ENCODE results near the gene ERCC2.
"Not testable (repeated sequence)": the region's sequence is repeated elsewhere in the genome, so short reads cannot be mapped to it uniquely, and the experiment has no call there.

Gene ERCC2

DNA sequence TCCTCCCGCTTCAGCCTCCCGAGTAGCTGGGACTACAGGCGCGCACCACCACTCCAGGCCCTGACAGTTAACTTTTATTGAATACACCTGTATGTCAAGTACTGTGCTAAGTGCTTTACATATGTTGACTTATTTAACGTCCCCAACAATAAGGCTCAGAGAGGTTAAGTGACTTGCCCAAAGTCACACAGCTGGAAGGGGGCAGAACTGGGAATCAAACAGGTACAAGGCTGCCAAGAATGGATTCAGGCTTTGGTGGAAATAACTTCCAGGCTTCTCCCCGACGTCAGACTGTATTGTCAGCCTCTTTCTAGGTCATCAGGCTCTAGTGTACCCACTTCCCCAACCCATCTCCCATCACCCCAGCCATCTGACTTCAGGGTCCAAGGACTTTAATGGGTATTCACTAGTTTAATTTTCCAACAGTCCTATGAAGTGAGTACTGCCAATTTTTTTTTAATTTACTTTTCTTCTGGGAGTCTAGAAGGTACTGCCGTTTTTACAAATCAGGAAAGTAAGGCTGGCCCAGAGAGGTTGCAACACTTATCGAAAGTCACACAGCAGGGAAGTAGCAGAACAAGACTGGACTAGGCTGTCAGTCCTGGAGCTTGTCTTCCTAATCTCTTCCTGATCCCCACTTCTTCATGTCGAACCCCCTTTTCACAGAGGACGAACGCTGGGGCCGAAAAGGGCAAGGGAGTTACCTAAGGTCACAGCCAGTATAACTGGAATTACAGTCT lies 42.8 kb downstream of the ERCC2 start:
- DNase-seq, result no peak

DNA sequence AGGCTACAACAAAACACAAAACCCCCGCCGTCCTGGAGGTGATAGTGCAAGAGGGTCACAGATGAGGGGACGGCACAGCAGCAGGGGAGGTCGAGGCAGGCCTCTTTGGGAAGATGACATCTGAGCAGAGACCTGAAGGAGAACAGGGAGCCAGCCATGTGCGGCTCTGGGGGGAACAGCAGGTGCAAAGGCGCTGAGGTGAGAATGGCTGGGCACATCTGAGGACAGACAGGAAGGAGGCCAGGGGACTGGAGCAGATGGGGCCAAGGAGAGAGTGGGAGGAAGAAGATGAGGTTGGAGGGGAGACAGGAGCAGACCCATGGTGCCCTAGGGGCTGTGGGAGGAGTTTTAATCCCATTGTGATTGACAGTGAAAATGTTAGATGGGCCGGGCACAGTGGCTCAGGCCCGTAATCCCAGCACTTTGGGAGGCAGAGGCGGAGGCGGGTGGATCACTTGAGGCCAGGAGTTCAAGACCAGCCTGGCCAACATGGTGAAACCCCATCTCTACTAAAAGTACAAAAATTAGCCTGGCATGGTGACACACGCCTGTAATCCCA lies 45.9 kb downstream of the ERCC2 start:
- no peak for DNase-seq

DNA sequence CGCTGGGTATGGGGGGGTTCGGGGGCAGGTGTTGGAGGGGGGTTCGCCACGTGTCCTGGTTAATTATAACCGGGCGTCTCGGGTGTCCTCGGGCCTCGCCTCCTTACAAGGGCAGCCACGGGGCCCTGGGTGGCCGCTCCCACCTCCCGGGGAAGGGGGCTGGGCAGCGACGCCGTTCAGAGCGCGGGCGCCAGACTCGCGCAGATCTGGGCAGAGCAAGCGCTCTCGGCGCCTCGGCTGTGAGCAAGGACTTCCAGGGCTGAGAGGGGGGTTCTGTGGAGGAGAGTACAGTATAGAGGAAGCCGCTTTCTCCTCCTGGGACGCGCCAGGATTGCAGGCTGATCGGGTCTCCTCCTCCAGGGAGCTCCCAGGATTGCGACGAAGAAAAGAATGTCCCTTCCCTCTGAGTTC lies 46.7 kb downstream of the ERCC2 start:
- DNase-seq, result no peak

DNA sequence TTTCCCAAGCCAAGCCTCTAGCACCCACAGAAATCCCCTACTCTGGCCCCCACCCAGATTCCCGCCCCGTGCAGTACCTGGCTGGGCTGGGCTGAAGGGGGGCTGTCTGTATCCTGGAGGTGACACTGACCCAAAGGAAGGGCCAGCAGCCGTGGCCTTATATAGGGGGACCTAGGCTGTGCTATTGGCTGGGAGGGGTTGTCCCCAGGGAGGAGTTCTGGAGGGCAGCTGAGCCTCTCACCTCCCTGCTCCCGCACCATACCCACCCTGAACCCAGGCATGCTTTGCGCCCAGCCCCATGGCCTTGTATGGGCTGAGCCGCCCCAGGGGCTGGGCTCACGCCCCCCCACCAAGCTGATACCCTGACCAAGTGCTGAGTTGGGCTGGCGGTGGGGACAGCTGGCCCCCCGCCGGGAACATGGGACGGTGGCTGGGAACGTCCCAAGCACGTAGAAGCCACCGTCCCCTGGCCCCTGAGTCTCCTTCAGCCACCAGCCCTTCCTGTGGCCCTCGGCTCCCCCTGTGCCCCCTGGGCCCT lies 47.6 kb downstream of the ERCC2 start, which contains the start of gene CKM:
Gene CKM, minus strand, starts transcription at position 132 of the 538 bp plus-strand sequence. CDS start 3,162 bp downstream, outside the sequence.
- no peak for DNase-seq

DNA sequence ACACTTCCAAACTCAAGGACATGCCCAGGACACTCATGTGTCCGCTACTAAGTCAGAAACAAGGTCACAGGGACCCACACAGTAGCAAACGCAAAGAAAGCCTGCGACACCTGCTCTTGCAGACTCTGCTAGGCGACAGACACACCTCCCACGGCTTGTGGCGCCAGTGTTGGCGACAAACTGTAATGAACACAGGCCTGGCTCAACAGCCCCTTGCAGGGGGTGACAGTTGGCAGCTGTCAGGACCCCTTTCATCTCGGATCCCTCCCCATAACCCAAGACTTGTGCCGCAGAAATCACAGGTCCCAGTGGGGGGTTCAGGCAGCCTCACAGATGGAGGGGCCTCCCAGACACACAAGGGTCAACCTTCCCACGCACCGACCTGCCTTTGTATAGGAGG lies 48.1 kb downstream of the ERCC2 start:
- peak; percentile 50 for DNase-seq

DNA sequence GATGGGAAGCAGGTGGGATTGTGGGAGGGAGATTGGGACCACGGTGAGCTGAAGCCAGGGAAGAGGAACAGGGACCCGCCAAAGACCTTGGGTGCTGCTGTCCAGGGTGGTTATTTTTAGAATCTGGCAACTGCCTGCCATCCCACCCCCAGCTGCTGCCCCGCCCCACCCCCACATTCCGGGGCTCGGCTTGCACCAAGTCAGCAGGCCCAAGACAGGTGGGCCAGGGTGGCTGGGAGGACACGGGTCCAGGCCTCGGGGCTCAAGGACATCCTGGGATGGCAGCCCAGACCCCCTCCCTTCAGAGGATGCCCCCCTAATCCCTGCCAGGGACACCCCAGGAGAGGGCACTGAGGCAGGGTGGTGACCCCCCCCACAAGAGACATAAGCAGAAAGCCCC lies 48.5 kb downstream of the ERCC2 start:
- DNase-seq, result peak; percentile 16

DNA sequence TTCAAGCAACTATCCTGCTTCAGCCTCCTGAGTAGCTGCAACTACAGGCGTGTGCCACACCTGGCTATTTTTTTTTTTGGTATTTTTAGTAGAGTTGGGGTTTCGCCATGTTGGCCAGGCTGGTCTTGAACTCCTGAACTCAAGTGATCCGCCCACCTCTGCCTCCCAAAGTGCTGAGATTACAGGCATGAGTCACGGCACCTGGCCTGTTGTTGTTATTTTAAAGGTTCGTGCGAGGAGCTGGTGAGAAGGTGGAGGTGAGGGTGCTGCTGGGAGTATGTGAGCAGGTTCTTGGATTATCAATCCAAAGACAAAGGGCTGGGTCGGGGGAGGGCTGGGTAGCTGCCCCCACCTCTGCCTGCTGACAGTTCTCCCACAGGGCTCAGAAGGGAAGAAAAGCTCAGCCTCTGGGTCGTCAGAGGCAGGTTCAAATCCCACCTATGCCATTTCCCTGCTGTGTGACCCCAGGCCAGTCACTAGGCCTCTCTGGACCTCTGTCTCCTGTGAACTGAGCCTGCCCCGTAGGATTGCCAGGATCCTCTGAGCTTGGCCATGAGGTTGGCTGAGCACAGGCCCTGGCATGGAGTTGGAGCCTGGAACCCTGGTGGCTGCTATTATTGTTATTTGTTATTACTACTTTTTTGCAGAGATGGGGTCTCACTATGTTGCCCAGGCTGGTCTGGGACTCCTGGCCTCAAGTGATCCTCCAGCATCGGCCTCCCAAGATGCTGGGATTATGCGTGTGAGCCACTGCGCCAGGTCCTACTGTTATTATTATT lies 49.2 kb downstream of the ERCC2 start:
- no peak for DNase-seq

DNA sequence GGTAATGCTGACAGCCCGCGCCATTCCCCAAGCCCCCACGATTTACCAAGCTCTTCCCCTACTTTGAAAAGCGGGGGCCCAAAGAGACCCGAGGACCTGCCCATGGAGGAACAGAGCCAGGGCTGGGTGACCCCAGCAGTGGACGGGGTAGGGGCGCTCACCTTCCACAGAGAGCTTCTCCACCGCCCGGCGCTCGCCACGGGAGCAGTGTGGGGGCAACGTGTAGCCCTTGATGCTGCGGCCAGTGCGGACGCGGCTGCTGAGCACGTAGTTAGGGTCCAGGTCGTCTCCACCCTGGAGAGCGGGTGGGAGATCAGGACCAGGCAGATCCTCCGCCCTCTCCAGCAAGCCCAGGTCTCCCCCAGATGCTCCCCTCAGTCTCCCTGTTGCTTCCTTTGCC lies 55.1 kb downstream of the ERCC2 start:
- no peak for DNase-seq

DNA sequence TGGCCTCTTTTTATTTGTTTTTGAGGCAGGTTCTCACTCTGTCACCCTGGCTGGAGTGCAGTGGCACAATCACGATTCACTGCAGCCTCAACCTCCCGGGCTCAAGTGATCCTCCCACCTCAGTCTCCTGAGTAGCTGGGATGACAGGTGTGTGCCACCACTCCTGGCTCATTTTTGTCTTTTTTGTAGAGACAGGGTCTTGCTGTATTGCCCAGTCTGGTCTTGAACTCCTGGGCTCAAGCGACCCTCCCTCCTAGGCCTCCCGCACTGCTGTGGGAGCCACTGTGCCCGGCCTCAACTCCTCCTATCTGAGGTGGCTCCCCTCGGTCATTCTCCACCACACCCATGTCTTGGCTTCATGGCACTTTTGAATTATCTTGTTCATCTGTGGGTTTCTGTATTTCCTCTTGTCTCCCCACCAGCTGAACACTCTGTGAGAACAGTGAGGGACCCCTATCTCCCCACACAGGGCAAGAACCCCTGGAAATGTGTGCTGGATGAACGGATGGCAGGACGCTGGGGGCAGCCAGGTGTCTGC lies 55.6 kb downstream of the ERCC2 start:
- no peak for DNase-seq

DNA sequence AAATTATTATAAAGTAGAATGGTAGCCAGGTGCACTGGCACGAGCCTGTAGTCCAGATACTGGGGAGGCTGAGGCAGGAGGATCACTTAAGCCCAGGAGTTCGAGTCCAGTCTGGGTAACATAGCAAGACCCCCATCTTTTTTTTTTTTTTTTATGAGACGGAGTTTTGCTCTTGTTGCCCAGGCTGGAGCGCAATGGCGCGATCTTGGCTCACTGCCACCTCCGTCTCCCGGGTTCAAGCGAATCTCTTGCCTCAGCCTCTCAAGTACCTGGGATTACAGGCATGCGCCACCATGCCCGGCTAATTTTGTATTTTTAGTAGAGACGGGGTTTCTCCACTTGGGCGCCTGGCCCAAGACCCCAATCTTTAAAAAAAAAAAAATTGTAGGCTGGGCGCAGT lies 58.1 kb downstream of the ERCC2 start:
- not testable (repeated sequence) for DNase-seq

DNA sequence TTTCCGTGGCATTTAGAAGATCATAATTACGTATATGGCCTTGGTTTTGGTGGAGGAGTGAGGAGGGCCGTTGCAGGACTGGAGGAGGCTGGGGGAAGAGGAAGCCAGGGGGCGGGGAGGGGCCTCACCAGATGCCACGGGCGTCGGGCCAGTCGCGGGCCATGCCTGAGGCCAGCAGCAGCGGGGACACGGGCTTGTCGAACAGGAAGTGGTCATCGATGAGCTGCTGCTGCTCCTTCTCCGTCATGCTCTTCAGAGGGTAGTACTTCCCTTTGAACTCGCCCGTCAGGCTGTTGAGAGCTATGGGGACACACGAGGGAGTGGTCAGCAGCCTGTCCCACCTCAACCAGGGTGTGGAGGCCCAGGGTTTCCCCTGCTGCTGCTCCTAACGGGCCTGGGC lies 58.8 kb downstream of the ERCC2 start:
- no peak for DNase-seq

DNA sequence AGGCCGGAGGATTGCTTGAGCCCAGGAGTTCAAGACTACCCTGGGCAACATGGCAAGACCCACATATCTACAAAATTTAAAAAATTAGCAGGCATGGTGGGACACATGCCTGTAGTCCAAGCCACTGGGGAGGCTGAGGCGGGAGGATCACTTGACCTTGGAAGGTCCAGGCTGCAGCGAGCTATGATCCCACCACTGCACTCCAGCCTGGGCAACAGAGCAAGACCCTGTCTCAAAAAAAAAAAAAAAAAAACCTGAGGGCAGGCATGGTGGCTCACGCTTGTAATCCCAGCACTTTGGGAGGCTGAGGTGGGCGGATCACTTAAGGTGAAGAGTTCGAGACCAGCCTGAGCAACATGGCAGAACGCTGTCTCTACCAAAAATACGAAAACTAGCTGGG lies 61.1 kb downstream of the ERCC2 start:
- not testable (repeated sequence) for DNase-seq

DNA sequence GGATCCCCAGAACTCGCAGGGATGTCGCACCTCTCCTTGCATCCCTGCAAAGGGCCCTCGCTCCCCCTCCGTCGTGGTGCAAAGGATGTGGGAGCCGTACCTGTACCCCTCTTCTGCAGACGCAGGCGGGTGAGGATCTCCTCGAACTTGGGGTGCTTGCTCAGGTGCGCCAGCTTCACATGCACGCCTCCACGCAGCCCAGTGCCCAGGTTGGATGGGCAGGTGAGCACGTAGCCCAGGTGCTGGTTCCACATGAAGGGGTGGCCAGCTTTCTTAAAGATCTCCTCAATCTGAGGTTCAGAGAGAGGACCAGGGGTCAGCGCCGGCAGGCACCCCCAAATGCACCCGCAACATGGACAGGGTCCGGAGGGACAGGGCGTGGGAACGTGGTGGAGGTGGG lies 63.0 kb downstream of the ERCC2 start:
- DNase-seq, result no peak

DNA sequence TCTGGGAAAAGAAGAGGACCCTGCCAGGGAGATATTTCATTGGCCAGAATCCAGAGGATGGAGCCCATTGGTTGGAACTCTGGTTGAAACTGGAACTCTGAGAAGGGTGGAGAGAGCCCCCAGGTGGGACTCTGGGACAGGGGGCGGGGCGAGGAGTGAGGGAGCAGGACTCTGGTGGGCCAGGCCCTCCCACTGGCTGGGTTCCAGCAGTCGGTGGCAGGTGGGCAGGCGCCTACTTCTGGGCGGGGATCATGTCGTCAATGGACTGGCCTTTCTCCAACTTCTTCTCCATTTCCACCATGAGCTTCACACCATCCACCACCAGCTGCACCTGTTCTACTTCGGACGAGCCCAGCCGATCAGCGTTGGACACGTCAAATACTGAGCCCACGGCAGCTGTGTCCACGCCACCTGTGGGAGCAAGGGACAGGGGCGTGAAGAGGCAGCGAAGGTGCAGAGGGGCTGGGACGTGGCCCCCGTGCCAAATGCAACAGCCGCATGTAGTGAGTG lies 63.8 kb downstream of the ERCC2 start:
- DNase-seq, result peak; percentile 54

DNA sequence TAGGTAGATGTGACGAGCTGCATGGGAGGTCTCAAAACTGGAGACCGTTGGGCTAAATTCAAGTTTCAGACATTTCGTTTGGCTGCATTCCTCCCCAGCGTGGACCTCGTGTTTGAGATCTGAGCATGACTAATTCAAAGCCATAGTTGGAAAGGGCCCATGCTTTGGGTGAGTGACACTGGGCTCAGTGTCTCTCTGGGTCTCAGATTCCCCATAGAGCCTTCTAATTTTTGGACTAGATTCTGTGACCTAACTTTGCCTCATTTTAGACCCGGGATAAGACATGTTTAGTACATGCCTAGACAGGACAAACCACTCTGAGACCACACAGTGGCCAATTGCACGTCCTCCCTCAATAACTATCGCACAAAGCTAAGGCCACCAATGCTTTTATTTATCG lies 64.3 kb downstream of the ERCC2 start:
- DNase-seq, result no peak

DNA sequence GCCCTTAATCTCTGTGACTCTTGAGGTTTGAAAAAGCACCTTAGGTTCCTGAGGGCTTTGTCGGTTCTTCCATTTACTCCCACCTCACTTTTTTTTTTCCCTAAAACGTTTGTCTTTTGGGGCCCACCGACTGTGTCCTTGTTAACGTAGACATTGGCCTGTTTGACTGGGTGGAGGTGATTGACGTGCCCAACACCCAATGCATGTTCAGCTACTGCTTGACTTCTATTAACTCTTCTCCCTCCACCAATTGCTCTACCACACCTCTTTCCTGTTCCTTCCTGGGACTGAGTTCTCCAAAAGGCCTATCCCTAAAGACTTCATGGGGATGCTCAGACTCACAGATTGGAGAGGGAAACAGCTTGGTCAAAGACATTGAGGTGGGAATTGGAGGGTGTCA lies 65.0 kb downstream of the ERCC2 start:
- no peak for DNase-seq

DNA sequence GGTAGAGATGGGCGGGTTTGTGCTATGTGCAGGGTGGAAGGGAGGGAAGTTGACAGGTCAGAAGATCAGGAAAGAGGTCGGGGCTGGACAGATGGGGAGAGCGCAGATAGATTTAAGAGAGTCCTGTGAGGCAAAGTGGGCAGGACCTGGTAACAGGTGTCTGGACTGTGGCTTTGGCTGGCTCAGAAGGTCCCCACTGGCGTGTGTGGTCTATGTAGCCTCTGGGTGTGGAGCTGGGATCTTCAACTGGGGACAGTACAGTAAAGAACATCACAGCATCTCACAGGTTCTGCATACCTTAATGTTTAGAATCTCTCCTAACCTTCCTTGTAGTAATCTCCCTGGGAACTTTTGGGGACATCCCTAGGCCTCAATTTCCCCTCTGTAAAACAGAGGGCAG lies 65.4 kb downstream of the ERCC2 start:
- no peak for DNase-seq

DNA sequence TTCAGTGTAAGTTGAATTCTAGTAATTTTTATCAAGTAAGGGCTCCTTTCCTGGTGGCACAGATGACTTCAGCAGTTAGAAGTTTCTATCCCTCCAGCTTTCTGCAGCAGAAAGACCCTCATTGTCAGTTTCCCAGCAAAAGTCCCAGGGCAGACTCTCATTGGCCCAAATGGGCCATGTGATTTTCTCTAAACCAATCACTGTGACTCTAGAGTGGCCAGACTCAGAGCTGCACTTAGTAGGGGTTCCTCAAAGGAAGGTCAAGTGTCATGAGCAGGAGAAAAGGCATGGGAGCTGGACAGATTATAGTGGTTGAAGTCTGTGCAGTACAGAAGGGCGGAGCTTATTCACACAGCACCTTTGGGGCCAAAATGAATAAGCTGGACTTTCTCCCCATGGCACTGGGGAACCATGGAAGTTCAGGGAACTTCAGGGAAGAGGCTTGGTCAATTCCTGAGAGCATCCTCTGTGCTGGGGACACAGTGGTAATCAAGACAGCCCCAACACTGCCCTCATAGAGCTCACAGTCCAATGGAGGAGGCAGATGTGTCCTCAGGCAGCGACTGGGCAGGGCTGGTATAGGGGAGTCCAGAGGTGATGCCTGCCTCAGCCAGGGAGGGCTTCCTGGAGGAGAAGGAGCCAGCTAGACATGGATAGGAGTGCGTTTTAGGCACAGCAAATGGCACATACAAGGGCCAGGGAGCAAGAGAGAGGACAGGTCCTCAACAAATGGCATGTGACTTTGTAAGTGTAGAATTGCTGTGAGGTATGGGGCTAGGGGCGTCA lies 66.0 kb downstream of the ERCC2 start:
- no peak for DNase-seq

DNA sequence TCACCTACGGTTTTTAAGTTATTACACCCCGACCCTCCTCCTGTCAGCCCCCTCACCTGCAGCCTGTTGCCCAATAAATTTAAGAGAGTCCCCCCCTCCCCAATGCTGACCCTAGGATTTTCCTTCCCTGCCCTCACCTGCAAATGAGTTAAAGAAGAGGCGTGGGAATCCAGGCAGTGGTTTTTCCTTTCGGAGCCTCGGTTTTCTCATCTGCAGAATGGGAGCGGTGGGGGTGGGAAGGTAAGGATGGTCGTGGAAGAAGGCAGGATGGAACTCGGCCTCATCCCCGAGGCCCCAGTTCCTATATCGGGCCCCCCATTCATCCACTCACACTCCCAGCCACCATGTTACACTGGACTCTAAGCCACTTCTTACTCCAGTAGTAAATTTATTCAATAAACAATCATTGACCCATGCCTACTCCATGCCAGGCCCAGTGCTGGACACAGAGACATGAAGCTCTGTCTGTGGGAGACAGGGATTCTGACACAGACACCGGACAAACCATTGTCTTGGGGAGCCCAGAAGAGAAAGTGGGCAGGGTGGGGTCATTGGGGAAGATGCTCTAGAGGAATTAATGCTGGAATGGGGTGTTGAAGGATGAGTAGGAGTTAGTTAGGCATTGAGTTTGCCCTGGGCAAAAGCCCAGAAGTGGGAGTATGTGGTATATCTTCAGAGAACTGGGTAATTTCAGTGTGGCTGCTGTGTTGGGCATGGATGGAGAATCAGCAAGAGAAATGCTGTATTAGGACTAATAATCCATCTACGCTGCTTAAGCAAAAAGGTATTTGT lies 66.9 kb downstream of the ERCC2 start:
- DNase-seq, result no peak

DNA sequence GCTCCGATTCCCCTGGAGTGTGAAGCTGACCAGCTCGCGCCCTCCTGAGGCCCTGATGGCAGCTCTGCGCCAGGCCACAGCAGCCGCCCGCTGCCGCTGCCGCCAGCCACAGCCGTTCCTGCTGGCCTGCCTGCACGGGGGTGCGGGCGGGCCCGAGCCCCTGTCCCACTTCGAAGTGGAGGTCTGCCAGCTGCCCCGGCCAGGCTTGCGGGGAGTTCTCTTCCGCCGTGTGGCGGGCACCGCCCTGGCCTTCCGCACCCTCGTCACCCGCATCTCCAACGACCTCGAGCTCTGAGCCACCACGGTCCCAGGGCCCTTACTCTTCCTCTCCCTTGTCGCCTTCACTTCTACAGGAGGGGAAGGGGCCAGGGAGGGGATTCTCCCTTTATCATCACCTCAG lies 68.0 kb downstream of the ERCC2 start:
- no peak for DNase-seq
